Fibroblast of lung (primary cell): Measurements from ENCODE around the gene DNAJC13. TPM values are rescaled to one million over a fixed set of nuclear protein-coding genes. Genes with fewer than 3 reads are reported as not detected.

Source experiments
- DNase-seq, 2 donors: peaks; one replicate each; pipeline versions ENCODE4 v3.0.0 to v3.0.0-alpha.2; 2010; ENCODE audit warnings: low read depth in 2 of 2
- H2AFZ ChIP-seq: 2 replicates; pipeline ENCODE4 v1.5.1; 2012; ENCODE audit warnings: low read length, control low read depth, inconsistent platforms
- H3K27ac ChIP-seq: 2 replicates; pipeline ENCODE4 v1.5.1; 2011; ENCODE audit warnings: low read length, control low read depth; ENCODE audit not compliant: insufficient read depth
- H3K27me3 ChIP-seq: 2 replicates; pipeline ENCODE4 v1.5.1; 2011; ENCODE audit warnings: mild to moderate bottlenecking, low read length; ENCODE audit not compliant: control insufficient read depth, insufficient read depth
- H3K36me3 ChIP-seq: 2 replicates; pipeline ENCODE4 v1.5.1; 2011; ENCODE audit warnings: low read length; ENCODE audit not compliant: control insufficient read depth, insufficient read depth
- H3K4me1 ChIP-seq: 2 replicates; pipeline ENCODE4 v1.5.1; 2011; ENCODE audit warnings: low read length; ENCODE audit not compliant: control insufficient read depth, insufficient read depth; ENCODE audit errors: extremely low read depth
- H3K4me2 ChIP-seq: 2 replicates; pipeline ENCODE4 v1.5.1; 2011; ENCODE audit warnings: low read length, control low read depth; ENCODE audit not compliant: insufficient read depth; ENCODE audit errors: extremely low read depth
- H3K4me3 ChIP-seq, 4 experiments: fragments of 200-600 bp in 1 of 4; sonication (generic) in 1 of 4; replicated peaks in 1 of 4; 2 replicates each; pipeline ENCODE4 v1.5.1; 2011 to 2016; ENCODE audit warnings: low read length in 4 of 4, low read depth in 3 of 4, mild to moderate bottlenecking in 3 of 4, control low read depth in 2 of 4, inconsistent platforms in 1 of 4, mixed read lengths in 1 of 4; ENCODE audit not compliant: insufficient read depth in 1 of 4; ENCODE audit errors: control extremely low read depth in 1 of 4
- H3K79me2 ChIP-seq: 2 replicates; pipeline ENCODE4 v1.5.1; 2012; ENCODE audit warnings: mild to moderate bottlenecking, low read length, inconsistent platforms; ENCODE audit not compliant: control insufficient read depth, insufficient read depth
- H3K9ac ChIP-seq: 2 replicates; pipeline ENCODE4 v1.5.1; 2011; ENCODE audit warnings: mild to moderate bottlenecking, low read length, control low read depth; ENCODE audit not compliant: insufficient read depth
- H3K9me3 ChIP-seq: 2 replicates; pipeline ENCODE4 v1.5.1; 2012; ENCODE audit warnings: low read depth, low read length; ENCODE audit not compliant: control insufficient read depth, insufficient read depth
- H4K20me1 ChIP-seq: 2 replicates; pipeline ENCODE4 v1.5.1; 2011; ENCODE audit warnings: low read length; ENCODE audit not compliant: control insufficient read depth, insufficient read depth; ENCODE audit errors: extremely low read depth
- EZH2 ChIP-seq: IDR thresholded peaks from 2 replicates; pipeline ENCODE4 v1.5.1; 2012; ENCODE audit warnings: low read length, control low read depth, mild to moderate bottlenecking; ENCODE audit errors: missing control alignments
- polyA plus RNA-seq, 2 donors: library from polyadenylated mRNA; depleted of rRNA in 1 of 2; stranded (reverse) in 1 of 2; unstranded in 1 of 2; fragments of >200 nt; gene quantifications; 2 replicates each; pipeline ENCODE4 v1.2.1, GENCODE V29; 2011 to 2012; ENCODE audit warnings: missing spikeins in 1 of 2
- total RNA-seq: library from RNA; depleted of rRNA; stranded (reverse); fragments of >200 nt; gene quantifications from 2 replicates; pipeline ENCODE4 v1.2.1, GENCODE V29; 2014
- TF ChIP-seq, protein P1 (sequence below), 2 donors: IDR thresholded peaks in 1 of 2; conservative IDR thresholded peaks in 1 of 2; 1 replicate in 1 of 2; 2 replicates in 1 of 2; pipeline ENCODE4 v1.5.1; 2011 to 2012; ENCODE audit warnings: low read length in 2 of 2, control low read depth in 1 of 2, inconsistent platforms in 1 of 2, low read depth in 1 of 2, mild to moderate bottlenecking in 1 of 2

Gene DNAJC13
- total and polyA plus RNA-seq, 2 donors (not counting 1 experiment from before 2014, with no cell fraction given), result 56.3 to 89.0 TPM

DNA sequence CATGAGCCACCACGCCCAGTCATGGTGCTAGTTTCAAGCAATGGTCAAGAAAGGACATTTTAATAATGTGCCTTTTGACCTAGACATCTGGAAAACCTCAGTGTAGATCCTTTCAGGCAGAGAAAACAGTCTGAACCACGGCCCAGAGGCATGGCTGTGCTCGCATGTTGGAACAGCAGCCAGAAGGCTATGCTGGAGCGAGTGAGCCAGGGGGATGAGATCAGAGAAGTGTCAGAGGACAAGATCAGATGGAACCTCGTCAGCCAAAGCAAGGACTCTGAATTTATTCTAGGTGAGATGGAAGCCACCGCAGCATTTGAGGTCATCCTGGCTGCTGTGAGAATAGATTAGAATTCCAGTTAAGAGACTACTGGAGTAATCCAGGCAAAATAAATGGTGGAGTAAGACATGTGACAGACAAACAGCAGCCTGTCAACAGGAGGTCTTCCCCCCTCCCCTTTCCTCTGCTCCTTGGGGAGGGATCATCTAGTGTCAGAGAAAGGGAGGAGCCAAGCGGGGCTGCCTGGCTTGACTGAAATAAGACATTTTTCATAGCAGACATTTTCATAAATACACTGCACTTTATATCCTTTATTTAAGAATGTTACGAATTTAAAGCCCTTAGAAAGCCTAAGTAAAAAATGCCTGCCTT, 139.3 kb downstream of the DNAJC13 start:
- H3K27me3 ChIP-seq, result no peaks in the 10 kb centered on the region
- DNase-seq, result peak in 1 of 2 donors; percentile 37
- no peaks in the 10 kb centered on the region for H4K20me1 ChIP-seq
- no peaks in the 10 kb centered on the region for H3K79me2 ChIP-seq
- TF ChIP-seq, protein P1, sequence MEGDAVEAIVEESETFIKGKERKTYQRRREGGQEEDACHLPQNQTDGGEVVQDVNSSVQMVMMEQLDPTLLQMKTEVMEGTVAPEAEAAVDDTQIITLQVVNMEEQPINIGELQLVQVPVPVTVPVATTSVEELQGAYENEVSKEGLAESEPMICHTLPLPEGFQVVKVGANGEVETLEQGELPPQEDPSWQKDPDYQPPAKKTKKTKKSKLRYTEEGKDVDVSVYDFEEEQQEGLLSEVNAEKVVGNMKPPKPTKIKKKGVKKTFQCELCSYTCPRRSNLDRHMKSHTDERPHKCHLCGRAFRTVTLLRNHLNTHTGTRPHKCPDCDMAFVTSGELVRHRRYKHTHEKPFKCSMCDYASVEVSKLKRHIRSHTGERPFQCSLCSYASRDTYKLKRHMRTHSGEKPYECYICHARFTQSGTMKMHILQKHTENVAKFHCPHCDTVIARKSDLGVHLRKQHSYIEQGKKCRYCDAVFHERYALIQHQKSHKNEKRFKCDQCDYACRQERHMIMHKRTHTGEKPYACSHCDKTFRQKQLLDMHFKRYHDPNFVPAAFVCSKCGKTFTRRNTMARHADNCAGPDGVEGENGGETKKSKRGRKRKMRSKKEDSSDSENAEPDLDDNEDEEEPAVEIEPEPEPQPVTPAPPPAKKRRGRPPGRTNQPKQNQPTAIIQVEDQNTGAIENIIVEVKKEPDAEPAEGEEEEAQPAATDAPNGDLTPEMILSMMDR (conservative IDR thresholded peaks at IDR 0.05 in 1 of 2, IDR thresholded peaks at IDR 0.05 in 1 of 2; ENCODE audit: low read depth in 1 of 2, low read length in 2 of 2), result no peak
- TF ChIP-seq EZH2, result no peak
- H3K9ac ChIP-seq, result no peak overlapping the region
- no peaks in the 10 kb centered on the region for H3K9me3 ChIP-seq
- H3K36me3 ChIP-seq, result no peaks in the 10 kb centered on the region
- H3K4me2 ChIP-seq, result no peak overlapping the region
- no peak overlapping the region for H3K4me3 ChIP-seq
- H2AFZ ChIP-seq, result no peak overlapping the region
- H3K27ac ChIP-seq, result no peak overlapping the region
- H3K4me1 ChIP-seq, result peaks cover 2% of the 10 kb centered on the region

DNA sequence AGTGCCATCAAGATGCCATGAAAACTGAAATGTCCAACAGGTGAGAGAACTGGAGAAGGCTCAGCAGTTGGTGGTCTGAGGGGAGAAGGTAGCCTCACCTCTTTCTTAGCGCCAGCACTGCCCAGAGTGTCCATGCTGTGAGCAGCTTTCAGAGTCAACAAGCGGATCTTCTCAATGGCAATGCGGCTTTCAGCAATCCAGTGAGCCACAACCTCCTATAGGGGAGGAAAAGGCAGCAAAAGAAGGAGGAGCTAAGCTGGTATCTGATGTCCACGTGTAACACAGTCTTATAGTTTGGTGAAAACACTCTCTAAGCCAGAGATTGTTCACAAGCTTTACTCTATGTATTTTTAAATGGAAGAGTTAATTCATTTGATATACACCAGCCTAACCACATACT, 143.7 kb downstream of the DNAJC13 start:
- Histone ChIP-seq H4K20me1 (no peaks in the 10 kb centered on the region), H3K4me2 (no peak overlapping the region), H3K9me3 (no peaks in the 10 kb centered on the region), H3K9ac (no peak overlapping the region), H3K27me3 (no peaks in the 10 kb centered on the region), H3K4me1 (peaks cover 2% of the 10 kb centered on the region), H3K36me3 (no peaks in the 10 kb centered on the region), H2AFZ (no peak overlapping the region), H3K27ac (no peak overlapping the region), H3K79me2 (no peaks in the 10 kb centered on the region), H3K4me3 (no peak overlapping the region)
- DNase-seq, result no peak
- TF ChIP-seq EZH2, result no peak
- TF ChIP-seq, protein P1 (conservative IDR thresholded peaks at IDR 0.05 in 1 of 2, IDR thresholded peaks at IDR 0.05 in 1 of 2; ENCODE audit: low read depth in 1 of 2, low read length in 2 of 2), result no peak

DNA sequence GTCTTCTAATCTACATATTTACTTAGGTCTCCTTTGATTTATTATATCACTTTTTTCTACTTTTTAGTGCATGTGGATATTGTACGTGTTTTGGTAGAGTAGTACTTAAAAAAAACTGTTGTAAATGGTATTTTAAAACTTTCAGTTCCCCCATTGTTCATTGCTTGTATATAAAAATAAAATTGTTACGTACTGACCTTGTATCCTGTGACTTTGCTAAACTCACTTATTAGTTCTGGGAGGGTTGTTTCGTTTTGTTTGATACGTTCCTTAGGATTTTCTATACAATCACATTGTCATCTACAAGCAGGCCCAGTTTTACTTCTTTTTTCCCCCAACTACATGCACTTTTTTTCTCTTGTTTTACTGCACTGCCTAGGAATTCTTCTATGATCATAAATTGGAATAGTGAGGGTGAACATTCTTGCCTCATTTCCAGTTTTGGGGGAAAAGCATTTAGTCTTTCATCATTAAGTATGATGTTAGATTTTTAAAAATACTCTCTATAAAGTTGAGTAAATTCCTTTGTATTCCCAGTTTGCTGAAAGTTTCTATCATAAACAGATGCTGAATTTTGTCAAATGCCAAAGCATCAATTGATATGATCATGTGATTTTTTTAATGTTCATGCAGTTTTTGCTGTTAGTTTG, 146.2 kb downstream of the DNAJC13 start:
- Histone ChIP-seq H2AFZ (no peak overlapping the region), H3K9me3 (no peaks in the 10 kb centered on the region), H3K4me1 (no peaks in the 10 kb centered on the region), H3K4me2 (no peak overlapping the region), H3K27me3 (no peaks in the 10 kb centered on the region), H3K4me3 (no peak overlapping the region), H3K27ac (no peak overlapping the region), H3K36me3 (no peaks in the 10 kb centered on the region), H3K79me2 (no peaks in the 10 kb centered on the region), H3K9ac (no peak overlapping the region), H4K20me1 (no peaks in the 10 kb centered on the region)
- no peak for DNase-seq
- TF ChIP-seq, protein P1 (conservative IDR thresholded peaks at IDR 0.05 in 1 of 2, IDR thresholded peaks at IDR 0.05 in 1 of 2; ENCODE audit: low read depth in 1 of 2, low read length in 2 of 2), result no peak
- TF ChIP-seq EZH2, result no peak
